HG02970 (cell line): Measurements from ENCODE around the gene ROR1.
"Not testable (repeated sequence)": the region's sequence is repeated elsewhere in the genome, so short reads cannot be mapped to it uniquely, and the experiment has no call there.

Source experiments
- ATAC-seq: cut with Tn5 transposase; IDR thresholded peaks from one replicate; pipeline ENCODE4 v1.9.1; 2021; ENCODE audit warnings: mild to moderate bottlenecking, moderate library complexity, moderate number of reproducible peaks; ENCODE audit not compliant: unreplicated experiment, low FRiP score

Gene ROR1

DNA sequence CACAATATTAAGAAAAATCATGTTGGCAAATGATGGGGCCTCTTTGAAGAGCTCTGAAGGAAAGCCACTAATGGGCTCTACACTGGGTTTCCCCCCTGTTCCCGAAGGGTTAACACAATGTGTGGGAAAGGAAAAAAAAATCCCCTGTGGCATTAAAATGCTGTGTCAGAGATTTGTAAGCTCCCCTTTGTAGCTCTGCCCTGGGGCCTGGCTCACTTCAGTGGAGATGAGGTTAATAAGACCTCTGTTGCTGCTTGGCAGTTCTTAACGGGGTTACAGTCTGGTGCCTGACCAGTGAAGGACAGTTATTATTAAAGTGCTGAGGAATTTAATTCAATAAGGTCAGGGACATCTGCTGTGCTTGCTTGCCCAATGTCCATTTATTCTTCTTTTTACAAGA lies 299.9 kb downstream of the ROR1 start:
- ATAC-seq: no peak

DNA sequence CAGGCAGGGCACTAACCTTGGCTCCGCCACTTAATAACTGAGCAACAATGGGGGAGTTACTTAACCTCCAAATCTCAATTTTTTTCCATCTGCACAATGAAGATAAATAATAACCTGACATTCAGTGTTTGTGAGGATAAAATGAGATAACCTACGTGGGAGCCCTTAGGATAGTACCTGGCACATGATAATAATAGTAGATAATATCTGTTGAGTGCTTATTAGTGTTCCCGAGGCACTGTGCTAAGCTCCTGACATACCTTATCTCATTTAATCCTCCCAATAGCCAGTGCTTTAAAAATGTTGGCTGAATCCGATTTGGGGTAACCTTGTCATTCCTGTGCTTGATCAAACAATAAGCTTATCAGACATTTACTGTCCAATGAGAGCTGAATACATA lies 300.9 kb downstream of the ROR1 start:
- ATAC-seq: no peak

DNA sequence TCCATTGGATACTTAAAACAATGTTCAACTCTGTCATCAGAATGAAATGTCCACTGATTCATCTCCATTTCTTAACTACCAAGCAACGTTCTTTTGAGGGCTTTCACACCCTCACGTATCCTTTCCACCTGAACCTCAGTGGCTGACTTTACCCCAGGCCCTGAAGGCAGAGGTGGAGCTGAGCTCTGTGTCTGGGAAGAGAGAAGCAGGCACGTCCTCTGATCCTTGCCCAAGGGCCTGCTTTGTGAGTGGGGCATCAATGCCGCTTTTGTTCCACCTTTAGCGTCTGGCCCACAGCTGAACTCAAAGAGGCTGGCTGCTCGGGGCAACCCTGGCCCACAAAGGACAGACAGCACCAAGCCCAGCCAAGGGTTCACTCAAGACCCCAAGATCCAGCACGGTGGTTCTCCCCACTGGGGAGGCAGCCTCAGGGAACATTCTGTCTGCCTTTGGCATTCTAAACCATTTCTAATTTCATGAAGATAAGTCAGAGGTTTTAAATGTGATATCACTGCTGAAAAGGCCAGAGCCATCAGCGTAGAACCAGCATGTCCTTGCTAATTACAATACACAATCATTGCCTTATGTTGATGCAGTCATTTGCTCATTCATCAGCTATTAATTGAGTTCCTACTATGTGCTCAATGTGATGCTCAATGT lies 303.6 kb downstream of the ROR1 start:
- ATAC-seq: no peak

DNA sequence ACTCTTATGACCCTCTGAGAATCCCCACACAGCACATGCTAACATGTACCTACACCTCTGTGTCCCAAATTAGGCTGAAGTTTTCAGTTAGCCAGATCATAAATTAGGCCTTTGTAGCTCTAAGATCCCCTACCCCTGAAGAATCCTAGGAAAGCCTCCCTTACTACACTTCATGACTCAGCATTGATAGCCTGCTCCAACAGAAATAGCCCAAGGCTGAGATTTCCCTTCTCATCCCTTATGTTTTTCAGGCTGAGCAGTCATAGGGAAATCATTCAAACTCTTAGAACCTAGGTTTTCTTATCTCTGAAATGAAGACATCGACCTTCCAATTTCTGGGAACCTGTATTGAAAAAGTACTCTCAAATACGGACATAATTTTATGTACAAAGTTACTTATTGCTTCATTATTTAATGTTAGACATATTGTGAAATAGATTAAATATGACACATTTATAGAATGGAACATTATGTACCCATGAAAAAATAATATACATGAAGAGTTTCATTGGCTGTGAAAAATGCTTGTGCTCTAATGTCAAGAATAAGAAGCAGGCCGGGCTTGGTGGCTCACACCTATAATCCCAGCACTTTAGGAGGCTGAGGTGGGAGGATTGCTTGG lies 307.2 kb downstream of the ROR1 start:
- ATAC-seq: no peak

DNA sequence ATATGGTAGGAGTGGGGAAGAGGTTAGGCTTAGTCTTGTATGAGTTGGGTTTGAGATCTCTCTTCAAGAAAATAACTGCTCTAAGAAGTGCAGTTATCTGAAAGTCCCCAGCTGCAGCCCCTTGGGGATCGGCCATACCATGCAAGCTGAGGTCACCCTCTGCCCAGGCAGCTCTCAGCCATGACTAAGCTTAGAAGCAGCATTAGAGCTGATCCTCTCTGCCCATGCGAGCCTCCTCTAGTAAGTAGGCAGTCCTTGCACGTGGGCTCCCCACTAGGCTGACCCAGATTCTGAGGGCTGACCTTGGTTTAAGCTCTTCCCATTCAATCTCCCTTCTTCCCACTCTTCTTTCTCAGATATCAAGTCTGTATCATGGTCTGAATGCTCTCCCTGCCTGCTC lies 308.6 kb downstream of the ROR1 start:
- no peak for ATAC-seq

DNA sequence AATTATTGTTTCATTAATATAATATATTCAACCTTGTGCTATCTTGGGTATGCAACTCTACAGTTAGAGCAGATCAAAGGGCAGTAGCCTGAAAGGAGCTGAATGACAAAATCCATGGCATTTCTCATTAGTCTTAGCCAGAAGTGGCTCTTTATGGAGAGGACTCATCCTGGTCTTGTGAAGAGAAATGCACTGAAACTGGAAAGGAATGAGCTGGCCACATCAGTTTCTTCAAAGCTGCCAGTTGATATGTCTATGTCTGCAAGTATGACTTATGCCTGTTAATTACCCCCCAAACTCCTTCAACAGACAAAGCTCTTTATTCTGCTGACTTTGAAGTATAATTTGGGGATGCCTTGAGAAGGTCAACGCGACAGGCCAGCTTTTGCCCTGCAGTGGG lies 310.6 kb downstream of the ROR1 start:
- ATAC-seq: no peak

DNA sequence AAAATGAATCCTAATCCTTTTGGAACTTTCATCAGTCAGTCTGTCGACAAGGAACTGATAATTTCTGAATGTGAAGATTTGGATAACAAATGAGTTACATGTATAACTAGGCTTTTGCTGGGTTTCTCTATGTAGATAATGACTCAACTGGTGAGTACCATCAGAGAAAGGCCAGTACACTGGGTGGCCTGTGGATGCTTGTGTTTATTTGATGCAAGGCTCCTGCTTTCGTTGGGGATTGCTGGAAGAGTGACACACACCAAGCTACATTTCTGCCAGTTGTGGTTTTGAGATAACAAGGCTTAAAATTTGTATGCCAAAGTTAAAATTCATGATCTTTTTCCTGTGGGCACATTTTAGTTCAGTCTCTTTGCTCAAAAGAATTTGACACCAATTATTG lies 314.0 kb downstream of the ROR1 start:
- no peak for ATAC-seq

DNA sequence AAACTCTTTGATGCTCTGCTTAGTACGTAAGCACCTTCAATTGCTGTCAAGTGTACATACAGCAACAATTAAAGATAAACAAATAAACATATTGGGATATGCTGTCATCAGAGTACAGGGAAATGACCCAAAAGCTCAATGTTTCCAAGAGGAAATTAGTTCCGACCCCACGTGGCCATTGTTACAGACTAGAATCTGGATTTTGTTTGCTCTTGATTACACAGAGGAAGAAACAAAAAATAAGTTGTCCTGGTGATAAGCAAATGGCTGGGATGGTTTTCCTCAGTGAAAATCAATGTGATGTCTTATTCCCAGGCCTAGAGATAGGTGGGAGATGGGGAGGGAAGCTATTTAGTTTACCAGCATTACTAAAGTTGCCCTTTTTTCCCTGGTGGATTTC lies 316.6 kb downstream of the ROR1 start:
- ATAC-seq: no peak

DNA sequence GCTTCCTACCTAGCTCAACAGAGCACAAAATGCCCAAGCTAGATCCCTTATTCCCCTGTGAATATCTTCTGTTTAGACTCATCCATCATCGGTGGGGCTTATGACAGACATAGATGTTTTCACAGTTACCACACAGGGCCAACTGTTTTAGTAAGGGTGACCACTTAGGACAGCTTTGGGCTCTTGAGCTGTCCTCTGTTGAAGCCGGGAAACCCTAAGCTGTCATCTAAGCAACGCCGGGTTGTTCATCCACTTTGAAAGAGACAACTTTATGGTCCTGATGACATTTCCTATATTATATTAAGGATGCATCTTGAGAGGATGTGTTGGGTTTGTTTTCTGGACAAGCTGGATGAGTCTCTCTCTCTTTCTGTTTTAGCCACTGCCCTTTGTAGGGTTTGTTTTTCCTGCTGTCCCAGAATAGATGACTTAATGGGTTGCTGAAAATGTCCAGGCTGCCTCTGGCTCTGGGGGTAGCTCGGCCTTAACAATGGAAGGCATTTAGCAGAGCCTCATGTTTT lies 319.1 kb downstream of the ROR1 start:
- ATAC-seq: no peak

DNA sequence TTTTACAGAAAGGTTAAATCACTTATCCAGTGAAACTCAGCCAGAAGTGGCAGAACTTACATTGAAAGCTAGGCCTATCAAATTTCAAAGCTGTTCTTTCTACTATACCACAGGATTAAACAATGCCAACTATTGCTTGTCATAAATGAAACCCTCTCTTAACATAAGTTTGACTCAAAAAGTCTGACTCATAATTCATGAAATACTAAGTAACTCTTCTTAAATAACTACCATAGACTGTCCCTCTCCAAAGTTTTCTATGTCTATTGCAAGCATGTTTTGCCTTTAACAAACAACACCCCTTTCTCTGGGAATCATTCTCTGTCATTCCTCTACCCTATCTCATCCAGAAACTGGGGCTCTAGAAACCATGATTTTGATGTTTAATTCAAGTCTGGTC lies 320.1 kb downstream of the ROR1 start:
- no peak for ATAC-seq

DNA sequence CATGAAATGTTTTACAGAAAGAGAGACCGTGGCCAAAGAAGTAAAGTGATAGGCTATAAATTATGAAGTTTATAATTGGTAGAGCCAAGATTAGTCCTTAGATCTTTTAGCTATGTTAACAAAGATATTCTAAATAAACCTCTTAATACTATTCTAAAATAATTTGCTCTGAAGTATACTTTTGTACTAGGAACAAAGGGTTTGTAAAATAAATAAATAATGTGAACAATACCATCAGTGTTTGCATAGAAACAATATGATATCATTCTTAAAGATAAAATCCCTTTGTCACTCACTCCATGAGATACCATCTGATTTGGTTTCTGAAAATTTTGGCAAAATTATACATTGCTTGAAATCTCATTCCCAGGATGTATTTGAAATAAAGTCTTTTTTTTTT lies 322.0 kb downstream of the ROR1 start:
- no peak for ATAC-seq

DNA sequence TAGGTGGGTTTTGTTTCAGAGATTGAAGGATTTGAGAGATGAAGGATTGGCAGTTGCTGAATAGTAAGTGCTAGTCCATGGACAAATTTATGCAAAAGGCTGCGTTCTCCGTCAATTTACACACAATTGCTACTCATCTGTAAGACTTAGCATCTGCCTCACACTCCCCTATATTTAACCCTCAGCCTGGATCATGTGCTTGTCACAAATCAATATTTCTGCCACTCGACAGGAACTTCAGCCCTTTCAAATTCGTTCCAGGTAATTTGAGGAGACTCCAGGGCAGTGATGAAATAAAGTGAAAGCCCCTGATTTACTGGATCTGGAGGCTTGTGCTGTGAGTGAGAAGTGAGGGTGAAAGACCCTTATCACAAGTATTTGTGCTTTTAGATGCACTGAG lies 324.0 kb downstream of the ROR1 start:
- no peak for ATAC-seq

DNA sequence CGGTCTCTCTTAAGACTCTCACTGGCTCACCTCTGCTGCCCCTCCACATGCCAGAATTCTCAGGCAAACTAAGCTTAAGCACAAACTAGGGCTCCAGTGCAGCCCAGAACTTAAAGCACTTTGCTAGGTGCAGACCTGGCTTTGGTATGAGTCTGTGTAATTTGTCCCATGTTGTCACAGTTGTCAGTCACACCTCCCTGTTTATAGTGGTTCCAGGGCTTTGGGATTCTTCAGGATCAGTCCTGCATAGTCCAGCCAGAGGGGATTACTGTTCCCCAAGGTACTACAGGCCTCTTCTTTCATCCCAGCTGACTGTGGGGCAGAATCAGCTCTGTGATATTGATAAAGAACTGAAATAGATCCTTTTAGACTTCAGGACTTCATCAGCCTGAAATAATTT lies 324.6 kb downstream of the ROR1 start:
- ATAC-seq: no peak

DNA sequence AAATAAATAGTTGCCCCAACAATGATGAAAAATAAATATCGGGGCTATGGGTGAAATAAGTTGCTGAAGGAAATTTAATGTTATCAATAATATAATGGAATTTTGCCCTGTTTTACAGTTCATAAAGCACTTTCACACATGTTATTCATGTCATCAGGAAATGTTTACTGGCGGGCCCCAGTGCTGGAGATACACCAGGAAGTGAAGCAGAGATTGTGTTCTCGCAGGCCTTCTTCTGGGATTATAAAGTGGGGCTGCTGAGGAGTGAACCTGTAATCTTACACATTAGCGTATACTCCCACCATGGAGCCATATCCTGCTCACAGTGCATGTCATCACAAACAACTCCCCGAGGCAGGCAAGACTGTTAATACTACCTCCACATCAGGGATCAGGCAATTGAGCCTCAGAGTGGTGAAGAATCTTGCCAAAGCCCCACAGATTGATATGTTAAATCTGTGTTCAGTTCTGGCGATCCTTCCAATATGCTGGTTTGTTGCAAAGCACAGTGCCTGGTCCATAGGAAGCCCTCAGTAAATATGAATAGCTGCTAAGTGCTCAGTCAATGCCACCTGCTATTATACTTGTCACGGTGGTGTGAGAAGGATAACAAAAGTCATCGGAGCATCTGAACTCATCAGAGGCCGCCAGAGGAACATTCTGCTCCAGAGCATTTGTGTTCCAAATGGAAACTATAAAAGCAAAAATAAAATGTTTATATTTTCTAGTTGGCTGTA lies 325.2 kb downstream of the ROR1 start:
- ATAC-seq: no peak

DNA sequence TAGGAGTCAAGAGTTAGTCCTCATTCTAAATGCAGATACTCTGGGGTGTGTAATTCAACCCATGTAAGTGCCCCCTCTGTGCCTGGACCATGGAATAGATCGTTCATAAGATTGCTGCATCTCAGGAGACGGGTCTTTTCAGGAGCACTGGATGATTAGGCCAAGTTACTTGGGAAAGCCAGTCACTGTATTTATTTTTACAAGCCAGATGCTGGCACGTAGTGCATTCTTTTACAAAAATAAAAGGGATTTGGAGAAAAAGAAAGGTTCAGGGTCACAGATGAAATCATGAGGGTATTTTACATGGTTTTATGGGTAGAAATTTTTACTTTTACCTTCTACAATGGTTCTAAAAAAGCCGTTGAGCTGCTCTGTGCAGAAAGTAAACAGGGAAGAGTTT lies 327.0 kb downstream of the ROR1 start:
- no peak for ATAC-seq

DNA sequence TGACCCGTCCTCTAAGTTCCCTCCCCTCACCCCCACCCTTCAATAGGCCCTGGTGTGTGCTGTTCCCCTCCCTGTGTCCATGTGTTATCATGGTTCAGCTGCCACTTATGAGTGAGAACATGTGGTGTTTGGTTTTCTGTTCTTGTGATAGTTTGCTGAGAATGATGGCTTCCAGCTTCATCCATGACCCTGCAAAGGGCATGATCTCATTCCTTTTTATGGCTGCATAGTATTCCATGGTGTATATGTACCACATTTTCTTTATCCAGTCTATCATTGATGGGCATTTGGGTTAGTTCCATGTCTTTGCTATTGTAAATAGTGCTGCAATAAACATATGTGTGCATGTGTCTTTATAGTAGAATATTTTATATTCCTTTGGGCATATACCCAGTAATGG lies 330.8 kb downstream of the ROR1 start:
- ATAC-seq: not testable (repeated sequence)

DNA sequence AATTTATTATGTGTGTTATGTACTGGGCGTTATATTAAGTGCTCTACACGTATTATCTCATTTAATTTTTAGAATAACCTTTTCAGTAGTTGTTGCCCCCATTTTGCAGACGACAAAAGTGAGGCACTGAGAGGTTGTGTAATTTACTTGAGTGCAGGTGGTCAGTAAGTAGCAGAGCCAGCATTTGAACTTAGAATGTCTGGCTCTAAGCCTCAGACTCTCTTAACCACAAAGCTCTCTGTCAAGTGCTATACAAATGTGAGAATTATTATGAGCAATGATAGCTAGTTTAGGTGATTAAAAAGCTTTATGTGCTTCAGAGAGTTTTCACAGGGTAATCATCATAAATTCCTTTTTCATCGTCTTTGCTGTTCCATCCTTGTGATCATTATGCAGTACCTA lies 333.3 kb downstream of the ROR1 start:
- no peak for ATAC-seq

DNA sequence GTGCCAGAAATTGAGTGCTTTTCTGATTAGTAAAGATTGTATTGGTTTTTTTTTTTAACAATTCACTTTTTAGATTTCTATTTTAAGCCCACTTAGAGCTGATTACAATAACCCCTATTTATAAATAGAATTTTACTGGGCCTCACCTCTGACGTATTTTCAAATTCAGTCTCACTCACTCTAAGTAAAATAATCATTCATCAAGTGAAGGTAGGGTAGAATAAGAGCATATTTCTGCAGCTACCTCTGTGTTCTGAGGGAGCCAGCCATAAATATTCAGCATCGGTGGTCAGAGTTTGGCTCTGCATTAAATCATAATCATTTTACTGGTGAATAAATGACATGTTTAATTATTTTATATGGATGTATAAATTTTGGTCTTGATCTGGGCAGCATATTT lies 333.8 kb downstream of the ROR1 start:
- ATAC-seq: no peak

DNA sequence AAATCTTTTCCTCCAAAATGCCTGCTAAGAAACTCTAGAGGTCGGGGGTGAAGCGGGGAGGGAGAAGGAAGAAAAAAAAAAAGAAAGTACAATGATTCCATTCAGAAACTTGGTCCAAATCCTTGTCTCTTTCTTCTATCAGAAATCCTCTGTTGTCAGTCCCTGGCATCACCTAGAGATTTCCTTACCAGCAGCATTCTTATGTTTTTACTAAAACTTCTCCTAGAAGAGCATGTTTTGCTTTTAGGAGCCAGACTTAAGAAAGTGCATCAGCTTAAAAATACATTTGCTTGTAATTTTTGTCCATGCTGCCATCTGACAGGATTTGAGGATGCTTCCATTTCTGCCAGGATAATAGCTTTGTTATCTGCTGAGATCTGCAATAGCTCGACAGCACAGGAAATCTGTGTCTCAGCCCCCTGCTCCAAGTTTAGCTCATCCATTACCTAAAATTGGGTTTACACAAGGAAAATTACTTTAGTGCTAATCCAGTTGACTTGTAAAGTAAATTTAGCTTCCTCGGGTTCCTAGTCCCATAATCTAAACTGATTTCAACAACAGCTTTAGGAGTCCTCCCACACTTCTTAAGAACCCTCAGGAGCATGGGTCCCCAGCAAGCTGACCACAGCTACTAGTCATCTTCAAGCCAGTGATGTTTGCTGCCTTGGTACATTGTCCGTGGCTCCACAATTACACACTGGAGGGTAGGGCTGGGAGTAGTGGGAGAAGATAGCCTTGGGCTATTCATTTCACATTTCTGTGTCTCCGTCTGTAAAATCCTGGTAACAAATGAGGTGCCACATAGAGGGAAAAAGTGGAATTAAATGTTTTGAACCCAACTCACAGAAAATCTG lies 337.3 kb downstream of the ROR1 start:
- ATAC-seq: no peak

DNA sequence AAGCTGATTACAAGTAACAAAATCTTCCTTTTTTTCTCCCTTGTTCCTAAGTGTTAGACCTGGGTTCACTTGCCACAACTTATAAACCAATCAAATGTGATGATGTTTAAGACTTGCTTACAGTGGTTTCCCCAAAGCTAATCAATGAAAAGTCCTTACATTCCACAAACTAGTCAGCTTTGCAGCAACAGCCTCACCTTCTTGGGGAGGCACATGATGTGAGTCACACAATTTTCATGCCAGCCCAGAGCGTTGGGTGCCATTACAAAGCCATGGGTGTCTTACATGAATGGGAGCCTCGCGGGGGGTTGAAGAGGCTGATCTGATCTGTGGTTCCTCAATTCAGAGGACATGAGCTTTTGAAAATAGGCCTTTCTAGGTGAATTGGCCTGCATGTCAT lies 338.0 kb downstream of the ROR1 start:
- no peak for ATAC-seq

DNA sequence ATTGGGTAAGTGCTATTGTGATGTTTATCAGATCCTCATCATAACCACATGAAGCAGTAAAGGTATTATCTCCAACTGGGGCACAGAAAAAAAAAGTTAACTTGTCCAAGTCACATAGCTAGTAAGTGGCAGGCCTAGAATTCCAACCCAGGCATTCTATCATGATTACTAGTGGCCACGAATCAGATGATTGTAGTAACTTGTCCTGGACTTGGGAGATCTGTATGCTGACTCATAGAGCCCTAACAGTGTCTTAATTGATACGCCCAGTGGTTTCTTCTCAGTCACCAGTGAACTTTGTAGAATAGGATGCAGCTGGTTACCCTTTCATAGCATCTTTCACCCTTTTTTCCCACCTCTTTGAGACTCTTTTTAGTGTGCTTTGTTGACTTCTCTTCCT lies 338.5 kb downstream of the ROR1 start:
- ATAC-seq: no peak
